ENCODE data around the gene SQSTM1. TPM values are rescaled to one million over a fixed set of nuclear protein-coding genes. Genes with fewer than 3 reads are reported as not detected.
A peak's percentile ranks its signal among the peaks of the same experiment; 100 is the strongest.
"Not testable (repeated sequence)": the region's sequence is repeated elsewhere in the genome, so short reads cannot be mapped to it uniquely, and the experiment has no call there.

SQSTM1 gene
- total RNA-seq, 1 donor from 2014 or later = 372 TPM

DNA sequence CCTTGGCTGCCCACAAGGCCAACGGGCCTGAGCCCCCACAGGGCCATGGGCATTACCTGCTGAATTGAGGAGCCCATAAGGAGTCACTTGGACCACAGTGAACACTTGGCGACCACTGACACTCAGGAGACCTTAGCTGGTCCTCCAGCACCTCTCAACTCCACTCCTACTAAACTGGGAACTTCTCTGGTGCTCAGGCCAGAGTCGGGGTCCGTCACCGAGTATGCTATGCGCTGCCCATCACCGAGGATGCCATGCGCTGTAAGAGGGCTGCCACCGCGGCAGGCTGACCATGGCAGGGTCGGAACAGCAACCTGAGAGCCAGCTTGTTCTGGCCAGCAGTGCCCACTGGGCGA is 600 bp upstream of the SQSTM1 start:
- intact Hi-C loops (cut with DNase I) = no loop called here
- no peak for DNase-seq (ENCODE audit: low spot score)

DNA sequence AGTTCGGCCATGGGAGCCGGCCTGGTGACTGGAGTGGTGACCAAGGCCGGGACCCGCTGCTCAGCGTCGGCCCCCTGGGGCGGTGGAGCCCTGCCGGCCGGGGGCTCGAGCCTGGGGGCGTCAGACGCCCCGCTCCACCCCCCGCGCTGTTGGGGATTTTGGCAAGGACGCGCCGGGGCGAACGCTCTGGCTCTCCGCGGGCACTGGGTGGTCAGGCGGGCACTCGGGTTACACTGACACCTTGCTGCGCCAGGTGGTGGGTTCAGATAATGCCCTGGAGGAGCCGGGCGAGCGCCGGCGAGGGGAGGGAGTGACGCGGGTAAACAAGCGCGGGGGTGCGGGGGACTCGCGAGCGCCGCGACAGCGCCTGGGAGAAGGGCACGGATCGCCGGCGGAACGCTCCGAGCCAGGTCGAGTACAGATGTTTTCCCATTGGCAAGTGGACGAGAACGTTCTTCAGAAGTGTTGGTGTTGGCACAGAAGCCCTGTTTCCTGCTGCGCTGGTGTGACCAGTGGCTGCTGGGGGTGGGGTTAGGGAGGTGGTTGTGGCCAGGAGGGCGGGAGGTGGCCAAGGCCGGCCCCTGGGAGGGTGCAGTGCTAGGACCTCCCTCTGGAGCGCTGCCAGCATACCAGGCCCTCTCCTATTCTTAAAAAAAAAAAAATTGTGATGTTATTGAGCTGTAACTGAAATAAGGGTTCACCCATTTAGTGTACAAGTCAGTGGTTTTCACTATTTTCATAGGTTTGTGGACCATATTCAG is 773 bp downstream of the SQSTM1 start:
- intact Hi-C loops (cut with DNase I) = loop anchor here (1.0 kb wide), 1 partner anchor 15 kb away; the partner anchor contains the start of gene MGAT4B
- DNase-seq (ENCODE audit: low spot score) = peak; percentile 98

DNA sequence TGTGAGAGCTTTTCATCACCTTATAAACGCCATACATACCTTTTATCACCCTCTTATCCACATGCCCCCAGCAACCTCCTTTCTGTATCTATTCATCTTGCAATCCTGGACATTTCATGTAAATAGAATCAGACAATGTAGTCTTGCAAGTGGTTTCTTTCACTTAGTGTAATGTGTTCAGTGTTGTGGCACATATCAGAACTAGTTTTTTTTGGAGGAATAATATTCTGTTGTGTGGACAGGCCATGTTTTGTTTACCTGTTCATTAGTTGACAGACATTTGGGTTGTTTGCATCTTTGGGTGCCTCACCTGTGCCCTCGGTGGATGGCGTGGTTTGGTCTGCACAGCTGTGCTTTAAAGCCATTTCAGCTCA is 1.3 kb downstream of the SQSTM1 start:
- DNase-seq (ENCODE audit: low spot score) = no peak
- intact Hi-C loops (cut with DNase I) = no loop called here

DNA sequence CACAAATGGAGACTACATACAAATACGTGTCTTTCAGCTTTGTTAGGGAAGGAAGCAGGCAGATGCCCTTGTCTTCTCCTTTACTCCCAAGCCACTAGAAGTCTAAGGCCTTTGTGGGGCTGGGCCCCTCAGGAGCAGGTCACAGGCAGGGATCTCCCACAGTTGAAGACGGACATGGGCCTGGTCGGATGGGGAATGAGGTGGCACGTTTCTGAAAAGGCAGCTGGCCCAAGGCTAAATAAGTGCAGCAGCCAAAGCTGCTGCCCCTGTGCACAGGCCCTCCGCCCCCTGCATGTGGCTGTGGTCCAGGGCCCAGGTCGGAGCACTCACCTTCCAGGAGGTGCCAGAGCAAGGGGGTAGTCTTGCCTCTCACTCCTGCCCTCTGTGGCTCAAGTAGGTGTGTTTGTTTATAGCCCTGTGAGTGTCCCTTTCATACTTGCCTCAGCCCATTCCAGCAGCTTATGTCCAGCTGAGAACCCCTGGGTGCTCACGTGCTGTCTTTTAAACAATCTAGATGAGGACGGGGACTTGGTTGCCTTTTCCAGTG is 1.8 kb downstream of the SQSTM1 start:
- intact Hi-C loops (cut with DNase I) = no loop called here
- DNase-seq (ENCODE audit: low spot score) = no peak

DNA sequence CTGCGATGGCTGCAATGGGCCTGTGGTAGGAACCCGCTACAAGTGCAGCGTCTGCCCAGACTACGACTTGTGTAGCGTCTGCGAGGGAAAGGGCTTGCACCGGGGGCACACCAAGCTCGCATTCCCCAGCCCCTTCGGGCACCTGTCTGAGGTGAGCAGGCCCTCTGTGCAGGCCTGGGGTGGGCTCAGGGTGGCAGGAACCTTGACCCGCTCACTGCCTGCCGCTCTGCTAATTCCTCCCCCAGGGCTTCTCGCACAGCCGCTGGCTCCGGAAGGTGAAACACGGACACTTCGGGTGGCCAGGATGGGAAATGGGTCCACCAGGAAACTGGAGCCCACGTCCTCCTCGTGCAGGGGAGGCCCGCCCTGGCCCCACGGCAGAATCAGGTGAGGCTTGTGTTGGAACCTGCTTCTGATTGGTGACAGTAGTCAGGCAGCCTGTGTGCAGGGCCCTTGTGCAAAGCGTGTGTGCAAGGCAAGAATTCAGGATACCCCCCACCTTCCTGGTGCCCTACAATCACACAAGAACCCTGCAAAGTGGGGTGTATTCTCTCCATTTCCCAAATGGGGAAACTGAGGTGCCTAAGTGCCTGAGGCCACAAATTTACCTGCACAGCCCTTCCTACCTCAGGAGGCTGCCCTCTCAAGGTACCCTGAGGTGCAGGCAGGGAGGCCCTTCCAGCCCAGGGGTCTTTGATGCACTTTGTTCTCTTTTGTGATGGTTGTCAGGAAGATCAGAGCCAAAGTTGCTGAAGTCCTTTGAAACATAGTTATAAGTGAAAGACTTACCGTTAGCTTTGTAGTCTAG is 3.4 kb downstream of the SQSTM1 start:
- intact Hi-C loops (cut with DNase I) = no loop called here
- DNase-seq (ENCODE audit: low spot score) = no peak

DNA sequence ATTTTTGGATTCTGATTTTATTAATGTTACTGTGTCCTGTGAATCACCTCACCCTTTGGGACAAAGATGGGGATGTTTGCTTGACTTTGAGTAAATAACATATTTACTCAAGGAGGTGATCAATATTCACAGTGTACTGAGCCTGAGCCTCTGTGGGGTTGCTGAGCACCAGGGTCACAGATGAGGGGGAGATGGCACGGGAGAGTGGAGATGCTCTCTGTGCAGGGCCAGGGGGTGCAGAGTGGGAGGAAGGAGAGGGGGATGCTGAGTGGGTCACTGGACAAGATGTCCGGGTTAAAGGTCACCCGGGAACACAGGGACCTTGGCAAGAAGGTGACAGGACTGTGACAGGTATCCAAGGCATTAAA is 4.0 kb downstream of the SQSTM1 start:
- intact Hi-C loops (cut with DNase I) = no loop called here
- no peak for DNase-seq (ENCODE audit: low spot score)

DNA sequence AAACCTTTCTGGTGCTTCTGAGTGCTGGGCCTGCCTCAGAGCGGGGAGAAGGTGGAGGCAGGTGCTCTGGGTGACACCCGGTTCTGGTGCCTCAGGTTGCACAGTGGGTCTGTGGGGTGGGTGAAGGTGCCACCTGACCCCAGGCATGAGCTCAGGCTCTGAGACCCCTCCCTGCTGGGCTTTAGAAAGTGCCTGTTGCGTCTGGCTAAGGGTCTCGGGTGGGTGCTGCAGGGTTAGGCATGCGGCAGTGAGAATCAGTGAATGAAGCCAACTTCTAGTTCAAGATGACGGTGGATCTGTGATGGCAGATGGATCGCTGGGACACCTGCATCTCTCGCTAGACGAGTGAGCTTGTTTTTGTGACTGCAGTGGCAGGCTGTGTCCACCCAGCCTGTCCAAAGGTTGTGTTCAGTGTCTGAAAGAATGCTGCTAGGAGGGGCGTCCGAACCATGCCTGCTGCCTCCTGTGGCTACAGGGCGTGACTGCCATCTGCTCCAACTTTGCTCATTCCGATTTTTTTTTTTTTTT is 5.0 kb downstream of the SQSTM1 start:
- no peak for DNase-seq (ENCODE audit: low spot score)
- intact Hi-C loops (cut with DNase I) = no loop called here

DNA sequence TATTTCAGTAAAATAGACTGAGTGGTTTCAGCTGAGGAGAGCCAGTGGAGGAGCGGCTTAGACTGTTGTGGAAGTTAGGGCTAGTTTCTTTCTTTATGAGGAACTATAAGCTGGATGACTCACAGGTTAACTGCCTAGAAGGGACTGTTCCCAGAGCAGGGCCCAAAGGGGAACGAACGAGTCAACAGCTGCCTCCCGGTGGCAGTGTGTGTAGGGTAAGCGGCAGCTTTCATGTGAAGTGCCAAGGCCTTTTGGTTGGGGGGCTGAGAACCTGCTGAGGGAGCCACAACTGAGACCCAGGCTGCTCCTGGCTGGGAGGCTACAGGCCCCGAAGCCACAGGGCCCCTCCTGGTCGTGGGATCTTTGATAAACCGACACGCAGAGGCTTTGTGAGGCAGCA is 7.0 kb downstream of the SQSTM1 start:
- no peak for DNase-seq (ENCODE audit: low spot score)
- intact Hi-C loops (cut with DNase I) = no loop called here

DNA sequence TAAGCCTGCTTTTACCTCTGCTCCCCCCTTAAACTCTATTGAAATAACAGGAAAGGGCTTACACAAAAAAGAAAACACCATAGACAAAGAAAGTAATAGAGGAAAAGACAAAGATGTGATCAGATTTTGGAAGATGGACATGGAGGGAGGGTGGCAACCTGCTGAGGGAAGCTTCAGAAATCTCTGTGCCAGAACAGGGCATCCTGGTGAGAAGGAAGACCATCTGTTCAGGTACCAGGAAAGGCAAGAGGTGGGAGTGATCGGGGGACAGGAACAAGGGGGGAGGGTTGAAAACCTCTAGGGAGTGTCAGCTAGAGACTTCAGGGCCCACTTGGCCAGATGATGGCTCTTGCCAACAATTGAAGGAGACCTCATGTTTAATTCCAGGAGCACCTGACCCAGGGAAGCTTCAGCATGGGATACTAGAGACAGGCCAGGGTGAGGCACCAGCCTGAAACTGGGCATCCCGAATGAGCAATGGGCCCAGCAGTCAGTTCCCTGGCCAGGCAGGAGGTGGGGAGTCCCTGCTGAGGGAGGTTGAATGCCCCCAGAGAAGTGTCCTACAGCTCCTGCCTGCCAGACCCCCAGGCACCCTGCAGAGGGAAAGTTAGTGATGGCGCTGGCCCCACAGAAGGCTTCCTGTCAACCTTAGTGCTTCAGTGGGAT is 8.2 kb downstream of the SQSTM1 start:
- intact Hi-C loops (cut with DNase I) = no loop called here
- no peak for DNase-seq (ENCODE audit: low spot score)

DNA sequence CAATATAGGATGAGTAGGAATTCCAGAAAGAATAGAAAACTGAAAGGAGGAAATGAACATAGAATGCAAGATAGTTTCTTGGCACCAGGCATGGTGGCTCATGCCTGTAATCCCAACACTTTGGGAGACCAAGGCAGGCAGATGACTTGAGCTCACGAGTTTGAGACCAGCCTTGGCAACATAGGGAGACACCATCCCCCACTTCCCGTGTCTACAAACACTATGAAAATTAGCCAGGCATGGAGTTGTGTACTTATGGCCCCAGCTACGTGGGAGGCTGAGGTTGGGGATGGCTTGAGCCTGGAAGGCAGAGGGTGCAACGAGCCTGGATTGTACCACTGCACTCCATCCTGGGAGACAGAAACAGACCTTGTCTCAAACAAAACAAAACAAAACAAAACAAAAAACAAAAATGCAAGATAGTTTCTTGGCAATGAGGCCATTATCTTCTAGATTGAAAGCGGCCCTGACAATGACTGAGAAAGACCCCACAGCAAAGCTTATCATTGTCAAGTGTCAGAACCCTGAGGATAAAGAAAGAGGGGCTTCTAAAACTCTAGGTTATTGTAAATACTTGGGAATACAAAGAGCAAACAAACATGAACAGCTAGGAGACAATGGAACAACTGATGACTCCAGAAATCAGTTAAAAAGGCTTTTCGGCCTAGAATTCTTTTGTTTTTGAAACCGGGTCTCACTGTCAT is 9.2 kb downstream of the SQSTM1 start:
- intact Hi-C loops (cut with DNase I) = no loop called here
- DNase-seq (ENCODE audit: low spot score) = no peak

DNA sequence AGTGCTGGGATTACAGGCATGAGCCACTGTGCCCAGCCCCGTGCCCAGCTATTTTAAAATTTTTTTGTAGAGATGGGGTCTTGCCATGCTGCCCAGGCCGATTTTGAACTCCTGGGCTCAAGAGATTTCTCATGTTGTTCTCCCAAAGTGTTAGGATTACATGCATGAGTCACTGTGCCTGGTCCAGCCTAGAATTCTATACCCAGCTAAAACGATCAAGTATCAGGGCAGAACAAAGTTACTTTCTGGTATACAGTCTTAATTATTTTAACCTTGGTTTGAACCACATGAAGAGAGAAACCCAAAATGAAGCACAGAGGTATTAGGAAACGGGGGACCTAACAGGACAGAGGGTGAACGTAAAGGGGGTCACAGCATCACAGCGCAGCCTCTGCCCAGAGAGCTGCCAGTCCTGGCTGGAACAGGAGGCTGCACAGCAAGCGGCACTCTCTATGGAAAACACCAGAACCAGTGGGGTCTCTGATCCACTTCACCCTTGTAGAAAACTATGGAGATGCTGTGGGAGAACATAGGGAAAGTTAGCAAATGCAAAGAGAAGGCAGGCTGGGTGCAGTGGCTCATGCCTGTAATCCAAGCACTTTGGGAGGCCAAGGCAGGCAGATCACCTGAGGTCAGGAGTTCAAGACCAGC is 10.2 kb downstream of the SQSTM1 start:
- intact Hi-C loops (cut with DNase I) = no loop called here
- DNase-seq (ENCODE audit: low spot score) = no peak

DNA sequence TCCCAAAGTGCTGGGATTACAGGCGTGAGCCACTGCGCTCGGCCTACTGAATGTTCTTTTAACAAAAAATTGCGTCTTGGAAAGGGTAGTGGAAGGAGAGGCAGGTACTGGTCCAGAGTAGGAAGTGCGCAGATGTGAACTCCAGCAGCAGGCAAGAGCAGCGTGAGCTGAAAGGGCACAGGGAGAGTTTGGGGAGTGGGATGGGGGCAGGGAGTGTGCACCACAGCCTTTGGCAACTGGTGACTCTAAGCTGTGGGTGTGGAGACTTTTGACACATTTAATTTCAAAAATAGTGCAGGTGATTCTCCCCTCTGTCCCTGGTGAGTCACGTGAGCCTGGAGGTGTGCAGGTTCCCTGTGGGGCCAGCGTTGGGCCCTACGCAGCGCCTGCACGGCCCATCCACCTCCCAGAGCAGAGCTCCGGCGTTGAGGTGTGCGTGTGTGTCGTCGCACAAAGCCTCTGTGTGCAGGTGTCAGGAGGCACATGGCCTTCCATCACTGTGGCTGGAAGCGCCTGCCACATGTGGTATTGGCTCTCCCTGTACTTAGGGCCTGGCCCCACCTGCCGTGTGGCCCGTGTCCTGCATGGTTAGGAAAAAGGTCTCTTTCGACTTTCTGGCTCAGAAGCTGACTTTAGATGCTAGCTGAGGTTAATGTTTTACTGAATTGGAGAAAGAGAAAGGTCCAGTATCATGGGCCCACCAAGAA is 11.5 kb downstream of the SQSTM1 start:
- intact Hi-C loops (cut with DNase I) = no loop called here
- no peak for DNase-seq (ENCODE audit: low spot score)

DNA sequence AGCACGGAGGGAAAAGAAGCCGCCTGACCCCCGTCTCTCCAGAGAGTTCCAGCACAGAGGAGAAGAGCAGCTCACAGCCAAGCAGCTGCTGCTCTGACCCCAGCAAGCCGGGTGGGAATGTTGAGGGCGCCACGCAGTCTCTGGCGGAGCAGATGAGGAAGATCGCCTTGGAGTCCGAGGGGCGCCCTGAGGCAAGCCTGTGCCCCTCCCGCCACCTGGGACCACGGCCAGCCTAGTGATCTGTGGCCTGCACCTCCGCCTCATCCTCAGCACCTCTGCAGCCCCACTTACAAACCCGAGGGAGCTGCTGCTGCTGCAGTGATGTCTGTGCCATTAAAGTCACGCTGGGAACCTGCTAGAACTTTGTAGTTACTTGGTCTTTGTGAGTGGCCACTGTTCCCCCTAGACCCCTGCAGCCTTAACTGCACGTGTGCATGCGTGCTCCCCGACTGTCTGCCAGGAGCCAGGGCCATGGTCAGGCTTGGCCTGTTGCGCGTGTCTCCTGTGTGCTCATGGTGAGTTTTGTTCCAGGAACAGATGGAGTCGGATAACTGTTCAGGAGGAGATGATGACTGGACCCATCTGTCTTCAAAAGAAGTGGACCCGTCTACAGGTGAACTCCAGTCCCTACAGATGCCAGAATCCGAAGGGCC is 12.5 kb downstream of the SQSTM1 start:
- no peak for DNase-seq (ENCODE audit: low spot score)
- intact Hi-C loops (cut with DNase I) = no loop called here

DNA sequence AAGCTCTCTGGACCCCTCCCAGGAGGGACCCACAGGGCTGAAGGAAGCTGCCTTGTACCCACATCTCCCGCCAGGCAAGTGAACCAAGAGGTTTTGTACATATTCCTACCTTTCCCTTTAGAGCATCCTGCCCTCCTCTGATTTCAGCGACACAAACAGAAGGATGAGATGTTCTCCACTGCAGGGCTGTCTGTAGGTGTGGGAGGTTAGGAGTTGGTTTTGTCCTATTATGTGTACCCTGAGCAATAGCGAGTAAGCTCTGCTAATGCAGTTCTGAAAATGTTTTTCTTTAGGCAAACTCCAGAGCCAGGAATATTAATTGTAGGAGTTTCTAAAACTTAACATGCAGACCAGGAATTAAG is 13.0 kb downstream of the SQSTM1 start:
- no peak for DNase-seq (ENCODE audit: low spot score)
- intact Hi-C loops (cut with DNase I) = no loop called here

DNA sequence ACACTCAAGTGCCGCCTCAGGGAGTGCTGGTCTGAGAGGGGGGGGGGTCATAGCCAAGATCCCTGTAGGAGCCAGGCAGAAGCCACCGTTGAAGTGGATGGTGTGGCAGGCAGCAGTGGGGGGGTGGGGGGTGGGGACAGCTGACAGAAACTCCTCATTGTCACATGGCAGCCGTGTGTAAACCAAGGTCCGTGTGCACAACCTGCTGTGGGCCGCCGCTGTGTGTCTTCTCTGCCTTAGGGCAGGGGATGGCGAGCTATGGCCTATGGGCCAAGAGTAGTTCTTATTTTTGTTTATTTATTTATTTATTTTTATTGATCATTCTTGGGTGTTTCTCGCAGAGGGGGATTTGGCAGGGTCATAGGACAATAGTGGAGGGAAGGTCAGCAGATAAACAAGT is 13.4 kb downstream of the SQSTM1 start:
- intact Hi-C loops (cut with DNase I) = no loop called here
- no peak for DNase-seq (ENCODE audit: low spot score)

DNA sequence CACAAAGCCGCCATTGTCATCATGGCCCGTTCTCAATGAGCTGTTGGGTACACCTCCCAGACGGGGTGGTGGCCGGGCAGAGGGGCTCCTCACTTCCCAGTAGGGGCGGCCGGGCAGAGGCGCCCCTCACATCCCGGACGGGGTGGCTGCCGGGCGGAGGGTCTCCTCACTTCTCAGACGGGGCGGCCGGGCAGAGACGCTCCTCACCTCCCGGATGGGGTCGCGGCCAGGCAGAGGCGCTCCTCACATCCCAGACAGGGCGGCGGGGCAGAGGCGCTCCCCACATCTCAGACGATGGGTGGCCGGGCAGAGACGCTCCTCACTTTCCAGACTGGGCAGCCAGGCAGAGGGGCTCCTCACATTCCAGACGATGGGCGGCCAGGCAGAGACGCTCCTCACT is 14.2 kb downstream of the SQSTM1 start:
- DNase-seq (ENCODE audit: low spot score); intact Hi-C loops (cut with DNase I): not testable (repeated sequence)

DNA sequence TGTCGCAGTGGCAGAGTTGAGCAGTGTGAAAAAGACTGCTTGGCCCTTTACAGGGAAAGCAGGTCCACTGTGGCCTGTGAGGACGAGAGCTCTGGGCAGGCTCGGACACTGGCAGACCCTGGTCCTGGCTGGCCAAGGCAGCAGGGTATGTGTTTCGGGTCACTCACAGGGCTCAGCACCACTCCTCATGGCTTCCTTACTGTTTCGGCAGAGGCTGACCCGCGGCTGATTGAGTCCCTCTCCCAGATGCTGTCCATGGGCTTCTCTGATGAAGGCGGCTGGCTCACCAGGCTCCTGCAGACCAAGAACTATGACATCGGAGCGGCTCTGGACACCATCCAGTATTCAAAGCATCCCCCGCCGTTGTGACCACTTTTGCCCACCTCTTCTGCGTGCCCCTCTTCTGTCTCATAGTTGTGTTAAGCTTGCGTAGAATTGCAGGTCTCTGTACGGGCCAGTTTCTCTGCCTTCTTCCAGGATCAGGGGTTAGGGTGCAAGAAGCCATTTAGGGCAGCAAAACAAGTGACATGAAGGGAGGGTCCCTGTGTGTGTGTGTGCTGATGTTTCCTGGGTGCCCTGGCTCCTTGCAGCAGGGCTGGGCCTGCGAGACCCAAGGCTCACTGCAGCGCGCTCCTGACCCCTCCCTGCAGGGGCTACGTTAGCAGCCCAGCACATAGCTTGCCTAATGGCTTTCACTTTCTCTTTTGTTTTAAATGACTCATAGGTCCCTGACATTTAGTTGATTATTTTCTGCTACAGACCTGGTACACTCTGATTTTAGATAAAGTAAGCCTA is 15.7 kb downstream of the SQSTM1 start:
- intact Hi-C loops (cut with DNase I) = no loop called here
- DNase-seq (ENCODE audit: low spot score) = no peak

Measured in cardiac septum (tissue), 1 donor.